CD14-positive monocyte (primary cell): ENCODE results near the gene TOMM7. TPM values are rescaled to one million over a fixed set of nuclear protein-coding genes. Genes with fewer than 3 reads are reported as not detected.

Experiments used
- DNase-seq, 3 donors: peaks; one replicate each; pipeline ENCODE4 v3.0.0-alpha.2; 2011 to 2022
- H2AFZ ChIP-seq: 2 replicates; pipeline ENCODE4 v1.6.0; 2012; ENCODE audit warnings: mild to moderate bottlenecking, low read depth, low read length, inconsistent platforms; ENCODE audit not compliant: insufficient read depth, poor library complexity, severe bottlenecking
- H3K27ac ChIP-seq, 2 donors: 1 replicate in 1 of 2; 2 replicates in 1 of 2; pipeline ENCODE4 v1.5.1; 2012 to 2013; ENCODE audit warnings: low read length in 2 of 2, control low read depth in 1 of 2, inconsistent platforms in 1 of 2, low read depth in 1 of 2, mild to moderate bottlenecking in 1 of 2
- H3K27me3 ChIP-seq, 2 donors: one replicate each; pipeline versions ENCODE4 v1.6.0 to v1.6.1; 2011 to 2013; ENCODE audit warnings: low read length in 2 of 2; ENCODE audit not compliant: control insufficient read depth in 2 of 2, insufficient read depth in 2 of 2
- H3K36me3 ChIP-seq, 2 donors: replicated peaks in 1 of 2; 1 replicate in 1 of 2; 2 replicates in 1 of 2; pipeline versions ENCODE4 v1.5.1 to v1.6.1; 2012 to 2013; ENCODE audit warnings: low read length in 2 of 2, control low read depth in 1 of 2, inconsistent platforms in 1 of 2, mild to moderate bottlenecking in 1 of 2; ENCODE audit not compliant: insufficient read depth in 2 of 2, control insufficient read depth in 1 of 2
- H3K4me1 ChIP-seq, 2 donors: 1 replicate in 1 of 2; 2 replicates in 1 of 2; pipeline versions ENCODE4 v1.5.1 to v1.6.1; 2012 to 2013; ENCODE audit warnings: low read length in 2 of 2, control low read depth in 1 of 2, inconsistent platforms in 1 of 2, mild to moderate bottlenecking in 1 of 2, moderate library complexity in 1 of 2; ENCODE audit not compliant: insufficient read depth in 2 of 2, control insufficient read depth in 1 of 2
- H3K4me2 ChIP-seq: replicated peaks from 2 replicates; pipeline ENCODE3; 2012; ENCODE audit warnings: low read length, moderate library complexity, mild to moderate bottlenecking; ENCODE audit not compliant: poor library complexity, severe bottlenecking; ENCODE audit errors: extremely low read depth
- H3K4me3 ChIP-seq, 3 experiments: fragments of 200-600 bp in 1 of 3; sonication (generic) in 1 of 3; replicated peaks in 1 of 3; 1 replicate in 2 of 3; 2 replicates in 1 of 3; pipeline ENCODE4 v1.5.1; 2011 to 2013; ENCODE audit warnings: low read length in 3 of 3, mild to moderate bottlenecking in 3 of 3, control low read depth in 2 of 3, low read depth in 2 of 3, inconsistent platforms in 1 of 3, moderate library complexity in 1 of 3
- H3K79me2 ChIP-seq: 2 replicates; pipeline ENCODE4 v1.6.0; 2012; ENCODE audit warnings: mild to moderate bottlenecking, control low read depth, inconsistent platforms, low read length, moderate library complexity; ENCODE audit not compliant: insufficient read depth
- H3K9ac ChIP-seq: 2 replicates; pipeline ENCODE4 v1.6.0; 2017; ENCODE audit warnings: low read length, mild to moderate bottlenecking; ENCODE audit not compliant: insufficient read depth, poor library complexity, severe bottlenecking
- H3K9me3 ChIP-seq, 2 donors: replicated peaks in 1 of 2; 1 replicate in 1 of 2; 2 replicates in 1 of 2; pipeline versions ENCODE4 v1.5.1 to v1.6.1; 2012 to 2013; ENCODE audit warnings: low read length in 2 of 2, control low read depth in 1 of 2; ENCODE audit not compliant: control insufficient read depth in 1 of 2, insufficient read depth in 1 of 2
- H4K20me1 ChIP-seq: 2 replicates; pipeline ENCODE4 v1.6.0; 2012; ENCODE audit warnings: mild to moderate bottlenecking, low read length, control low read depth, moderate library complexity; ENCODE audit not compliant: insufficient read depth
- H3K27ac Mint-ChIP-seq, 7 donors: one replicate each; pipeline ENCODE4 v1.8.0; 2020; ENCODE audit warnings: mild to moderate bottlenecking in 7 of 7, mixed read lengths in 7 of 7, moderate library complexity in 6 of 7, inconsistent platforms in 2 of 7
- H3K27me3 Mint-ChIP-seq, 3 donors: one replicate each; pipeline ENCODE4 v1.8.0; 2021 to 2022; ENCODE audit warnings: low read depth in 3 of 3, mild to moderate bottlenecking in 3 of 3, mixed read lengths in 3 of 3, moderate library complexity in 3 of 3, inconsistent platforms in 1 of 3
- H3K36me3 Mint-ChIP-seq, 2 donors: one replicate each; pipeline ENCODE4 v1.8.0; 2020; ENCODE audit warnings: mixed read lengths in 2 of 2, inconsistent platforms in 1 of 2, mild to moderate bottlenecking in 1 of 2
- H3K4me1 Mint-ChIP-seq: one replicate; pipeline ENCODE4 v1.8.0; 2020; ENCODE audit warnings: mild to moderate bottlenecking, mixed read lengths
- H3K4me3 Mint-ChIP-seq, 2 donors: one replicate each; pipeline ENCODE4 v1.8.0; 2020; ENCODE audit warnings: mild to moderate bottlenecking in 2 of 2, mixed read lengths in 2 of 2, moderate library complexity in 1 of 2
- H3K9me3 Mint-ChIP-seq, 7 donors: one replicate each; pipeline ENCODE4 v1.8.0; 2020 to 2022; ENCODE audit warnings: mixed read lengths in 7 of 7, mild to moderate bottlenecking in 6 of 7, moderate library complexity in 6 of 7, inconsistent platforms in 2 of 7
- CTCF ChIP-seq: fragments of 200-600 bp; IDR thresholded peaks from one replicate; pipeline ENCODE4 v1.8.0; 2022; ENCODE audit warnings: antibody characterized with exemption, mild to moderate bottlenecking
- WGBS: methylation state at CpG from one replicate; pipeline ENCODE4 v1.1.5; 2013; ENCODE audit warnings: missing lambda C conversion rate; ENCODE audit not compliant: insufficient coverage; 5-methylcytosine and 5-hydroxymethylcytosine counted together
- intact Hi-C, 2 donors: fragments of 100-400 bp; cut with micrococcal nuclease; formaldehyde crosslinking; loops; one replicate each; pipeline versions ENCODE4 v1.15.0 to v1.15.1; 2023
- polyA plus RNA-seq, 3 donors: library from polyadenylated mRNA; depleted of rRNA in 1 of 3; unstranded in 2 of 3; stranded (reverse) in 1 of 3; fragments of 300-500 nt in 2 of 3; fragments of >200 nt in 1 of 3; fragmentation: Illumina TruSeq in 2 of 3; gene quantifications; 1 replicate in 2 of 3; 2 replicates in 1 of 3; pipeline ENCODE4 v1.2.3, GENCODE V29; 2012 to 2021

Gene TOMM7
- polyA plus RNA-seq, 3 donors = 93.3 to 125 (median 111) TPM

DNA sequence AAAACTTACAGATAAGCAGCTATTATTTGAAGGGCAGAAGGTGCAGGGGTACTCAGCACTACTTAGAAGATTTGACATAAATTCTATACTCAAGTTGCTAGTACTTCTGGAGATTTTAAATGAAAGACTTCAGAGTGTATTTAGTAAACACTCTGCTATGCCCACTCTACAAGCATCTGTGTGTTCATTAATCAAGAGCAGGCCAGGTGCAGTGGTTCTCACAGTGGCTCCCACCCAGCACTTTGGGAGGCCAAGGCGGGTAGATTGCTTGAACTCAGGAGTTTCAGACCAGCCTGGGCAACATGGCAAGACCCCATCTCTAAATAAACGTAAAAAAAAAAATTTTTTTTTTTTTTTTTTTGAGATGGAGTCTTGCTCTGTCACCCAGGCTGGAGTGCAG, 38.9 kb upstream of the TOMM7 start:
- Histone ChIP-seq H3K36me3 (no peaks in the 10 kb centered on the region), H3K27ac (no peak overlapping the region), H2AFZ (no peak overlapping the region), H3K4me3 (no peak overlapping the region), H4K20me1 (no peaks in the 10 kb centered on the region), H3K27me3 (no peaks in the 10 kb centered on the region), H3K79me2 (no peaks in the 10 kb centered on the region), H3K4me1 (no peaks in the 10 kb centered on the region), H3K4me2 (no peak overlapping the region), H3K9ac (no peak overlapping the region), H3K9me3 (no peaks in the 10 kb centered on the region)
- peaks cover 3 to 9% of the 10 kb centered on the region in 2 donors for H3K36me3 Mint-ChIP-seq
- no peak for TF ChIP-seq CTCF
- DNase-seq = no peak
- no peaks in the 10 kb centered on the region for H3K27me3 Mint-ChIP-seq
- no peak overlapping the region for H3K4me3 Mint-ChIP-seq
- no peak overlapping the region for H3K27ac Mint-ChIP-seq
- intact Hi-C loops = no loop called here
- no peaks in the 10 kb centered on the region for H3K9me3 Mint-ChIP-seq
- peaks cover 3% of the 10 kb centered on the region for H3K4me1 Mint-ChIP-seq
- no CpG with 5 or more reads among the region's 2 CpGs for WGBS

DNA sequence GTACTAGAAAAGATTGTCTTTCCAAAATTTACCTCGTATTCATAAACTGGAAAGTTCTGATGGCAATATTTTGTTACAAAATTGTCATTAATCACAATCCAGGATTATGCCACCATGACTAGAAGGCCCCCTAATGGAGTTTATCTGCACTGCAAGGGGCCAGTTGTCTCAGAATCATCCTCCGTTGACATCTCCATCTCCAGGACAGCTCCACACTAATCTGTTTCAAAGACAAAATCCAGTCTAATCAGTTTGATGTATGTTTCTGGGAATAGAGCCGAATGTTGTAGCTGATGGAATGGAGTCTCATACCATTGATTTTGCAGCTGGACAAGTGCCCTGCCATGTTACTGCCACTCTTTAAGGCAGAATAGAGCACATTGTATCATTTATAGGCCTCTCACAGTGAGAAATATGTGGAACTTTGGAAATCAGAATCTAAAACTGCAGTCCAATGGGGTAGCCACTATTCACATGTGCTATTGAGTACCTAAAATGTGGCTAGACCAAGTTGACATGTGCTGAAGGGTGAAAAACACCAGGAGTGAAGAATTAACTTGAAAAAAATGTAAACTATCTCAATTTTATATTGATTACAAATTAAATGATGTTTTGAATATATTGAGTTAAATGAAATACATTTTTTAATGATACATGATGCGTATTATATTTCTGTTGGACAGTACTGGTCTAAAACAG, 38.3 kb upstream of the TOMM7 start:
- Histone ChIP-seq H4K20me1 (no peaks in the 10 kb centered on the region), H3K79me2 (no peaks in the 10 kb centered on the region), H3K4me2 (no peak overlapping the region), H3K27ac (no peak overlapping the region), H3K9ac (no peak overlapping the region), H3K27me3 (no peaks in the 10 kb centered on the region), H2AFZ (no peak overlapping the region), H3K36me3 (no peaks in the 10 kb centered on the region), H3K4me1 (no peaks in the 10 kb centered on the region), H3K9me3 (no peaks in the 10 kb centered on the region), H3K4me3 (no peak overlapping the region)
- no peak for DNase-seq
- Mint-ChIP-seq H3K4me3 (no peak overlapping the region), H3K4me1 (peaks cover 3% of the 10 kb centered on the region), H3K27me3 (no peaks in the 10 kb centered on the region), H3K27ac (no peak overlapping the region), H3K9me3 (no peaks in the 10 kb centered on the region), H3K36me3 (peaks cover 3 to 9% of the 10 kb centered on the region in 2 donors)
- WGBS = 100% methylated on average over 1 of the region's 4 CpGs
- intact Hi-C loops = no loop called here
- TF ChIP-seq CTCF = peak; percentile 79
